WTC11 (cell line): Measurements from ENCODE around the gene BCL2L12. TPM values are rescaled to one million over a fixed set of nuclear protein-coding genes. Genes with fewer than 3 reads are reported as not detected.

Experiments used
- ATAC-seq: fragments of 200-7000 bp; cut with Tn5 transposase; 2 replicates; pipeline ENCODE4 v1.10.0; 2021; ENCODE audit warnings: mild to moderate bottlenecking, moderate library complexity
- CTCF ChIA-PET: fragments of 300-600 bp; sonication (Branson Sonifier 250); formaldehyde crosslinking; loops from one replicate; lab custom pipeline; 2021; ENCODE audit warnings: antibody characterized with exemption; lab: Charles Lee
- POLR2A ChIA-PET: fragments of 350-600 bp; sonication (Branson Sonifier 250); formaldehyde crosslinking; loops from one replicate; lab custom pipeline; 2021; ENCODE audit warnings: antibody characterized with exemption; lab: Charles Lee
- DNase-seq: peaks from one replicate; pipeline ENCODE4 v3.0.0; 2021; ENCODE audit warnings: low spot score
- H3K27ac Mint-ChIP-seq: 2 replicates; pipeline ENCODE4 v1.8.0; 2021; ENCODE audit warnings: mixed read lengths
- H3K27me3 Mint-ChIP-seq: 2 replicates; pipeline ENCODE4 v1.8.0; 2021; ENCODE audit warnings: low read depth, mild to moderate bottlenecking, moderate library complexity, mixed read lengths
- H3K36me3 Mint-ChIP-seq: 2 replicates; pipeline ENCODE4 v1.8.0; 2021; ENCODE audit warnings: mixed read lengths
- H3K4me1 Mint-ChIP-seq: 2 replicates; pipeline ENCODE4 v1.8.0; 2022; ENCODE audit warnings: mixed read lengths
- H3K4me3 Mint-ChIP-seq: 2 replicates; pipeline ENCODE4 v1.8.0; 2021; ENCODE audit warnings: mild to moderate bottlenecking, moderate library complexity, mixed read lengths
- H3K9me3 Mint-ChIP-seq: 2 replicates; pipeline ENCODE4 v1.8.0; 2021; ENCODE audit warnings: mixed read lengths
- E2F5 ChIP-seq: sonication (generic); formaldehyde crosslinking; IDR thresholded peaks from 2 replicates; pipeline ENCODE4 v1.8.1; 2022; ENCODE audit warnings: mild to moderate bottlenecking, moderate library complexity, missing genetic modification reagents
- ETV6 ChIP-seq: sonication (generic); formaldehyde crosslinking; IDR thresholded peaks from 2 replicates; pipeline ENCODE4 v1.8.1; 2022; ENCODE audit warnings: mild to moderate bottlenecking, missing genetic modification reagents
- GABPB1 ChIP-seq: sonication (generic); formaldehyde crosslinking; IDR thresholded peaks from 2 replicates; pipeline ENCODE4 v1.8.1; 2023; ENCODE audit warnings: mild to moderate bottlenecking, missing genetic modification reagents
- IRF1 ChIP-seq: sonication (generic); formaldehyde crosslinking; IDR thresholded peaks from 2 replicates; pipeline ENCODE4 v1.8.0; 2023; ENCODE audit warnings: missing genetic modification reagents
- MLX ChIP-seq: sonication (generic); formaldehyde crosslinking; IDR thresholded peaks from 2 replicates; pipeline ENCODE4 v1.8.1; 2023; ENCODE audit warnings: mild to moderate bottlenecking, missing genetic modification reagents, moderate library complexity
- NFATC4 ChIP-seq: fragments of 250-450 bp; sonication (Bioruptor Pico); IDR thresholded peaks from 2 replicates; pipeline ENCODE4 v1.9.0; 2021; ENCODE audit warnings: mild to moderate bottlenecking
- NR1H2 ChIP-seq: sonication (generic); formaldehyde crosslinking; IDR thresholded peaks from 2 replicates; pipeline ENCODE4 v1.9.0; 2021; ENCODE audit warnings: mild to moderate bottlenecking, moderate library complexity, missing genetic modification reagents
- PRDM15 ChIP-seq: sonication (generic); formaldehyde crosslinking; IDR thresholded peaks from 2 replicates; pipeline ENCODE4 v1.8.0; 2022; ENCODE audit warnings: missing genetic modification reagents
- SMAD3 ChIP-seq: sonication (generic); formaldehyde crosslinking; IDR thresholded peaks from 2 replicates; pipeline ENCODE4 v1.8.0; 2022; ENCODE audit warnings: missing genetic modification reagents, mild to moderate bottlenecking, borderline replicate concordance
- ZNF263 ChIP-seq: sonication (generic); formaldehyde crosslinking; IDR thresholded peaks from 2 replicates; pipeline ENCODE4 v1.8.1; 2022; ENCODE audit warnings: low read depth, mild to moderate bottlenecking, moderate library complexity, missing genetic modification reagents
- ZNF281 ChIP-seq: sonication (generic); formaldehyde crosslinking; IDR thresholded peaks from 2 replicates; pipeline ENCODE4 v1.8.0; 2023; ENCODE audit warnings: mild to moderate bottlenecking, missing genetic modification reagents
- total RNA-seq: library from RNA; stranded (reverse); gene quantifications from 3 replicates; pipeline ENCODE4 v1.2.3, GENCODE V29; 2021

Gene BCL2L12
- total RNA-seq, 1 experiment from 2014 or later, result 146 TPM

- POLR2A ChIA-PET, result no interaction called here
- Mint-ChIP-seq H3K36me3 (peaks cover 43% of the 10 kb centered on the region), H3K27me3 (no peaks in the 10 kb centered on the region; the same call in 1 of the 2 replicates), H3K9me3 (peaks cover 6% of the 10 kb centered on the region; the same call in 1 of the 2 replicates), H3K27ac (no peak overlapping the region), H3K4me1 (0 out of 2 replicates have a peak, but pooled peaks cover 4% of the 10 kb centered on the region), H3K4me3 (no peak overlapping the region; the same call in 1 of the 2 replicates)
- peak; percentile 89 for TF ChIP-seq PRDM15 (CRISPR knock-in tag)
- TF ChIP-seq GABPB1 (CRISPR knock-in tag), result no peak
- ATAC-seq (peak; percentile 98), DNase-seq (peak; percentile 93)
- CTCF ChIA-PET, result no interaction called here
Measured at GRCh38 chr19:49712397-49712859, 46.7 kb downstream of the BCL2L12 start.

- Mint-ChIP-seq H3K27ac (no peak overlapping the region), H3K36me3 (peaks cover 42% of the 10 kb centered on the region), H3K4me3 (no peak overlapping the region), H3K9me3 (peaks cover 6% of the 10 kb centered on the region; the same call in 1 of the 2 replicates), H3K27me3 (no peaks in the 10 kb centered on the region; the same call in 1 of the 2 replicates), H3K4me1 (0 out of 2 replicates have a peak, but pooled peaks cover 4% of the 10 kb centered on the region)
- ChIA-PET CTCF (interaction anchor here (1.9 kb wide), 1 partner anchor 38 kb away, joined by 8 read pairs; no protein-coding TSS in a partner anchor), POLR2A (interaction anchor here (0.7 kb wide), 1 partner anchor 976 kb away, joined by 4 read pairs; no protein-coding TSS in a partner anchor)
- ATAC-seq (no peak), DNase-seq (no peak)
- TF ChIP-seq PRDM15 (CRISPR knock-in tag) (0 out of 2 replicates have a peak, but pooled peaks have one; percentile 37), NFATC4 (no peak), NR1H2 (CRISPR knock-in tag) (0 out of 2 replicates have a peak, but pooled peaks have one; percentile 15), IRF1 (CRISPR knock-in tag) (no peak)
Measured at GRCh38 chr19:49713236-49713845, 47.6 kb downstream of the BCL2L12 start.

GRCh38 chr19:49716154-49716553, 50.4 kb downstream of the BCL2L12 start:
- Mint-ChIP-seq H3K4me1 (peaks cover 12% of the 10 kb centered on the region), H3K9me3 (peaks cover 6% of the 10 kb centered on the region; the same call in 1 of the 2 replicates), H3K4me3 (no peak overlapping the region), H3K36me3 (peaks cover 22% of the 10 kb centered on the region), H3K27me3 (no peaks in the 10 kb centered on the region; the same call in 1 of the 2 replicates), H3K27ac (no peak overlapping the region)
- ChIA-PET CTCF (interaction anchor here (2.3 to 2.7 kb wide), 3 partner anchors 64 to 97 kb away, joined by 7 to 13 read pairs (median 13); partner anchors contain the start of gene FUZ), POLR2A (interaction anchor here (0.6 kb wide), 1 partner anchor 51 kb away, joined by 5 read pairs; the partner anchor contains the start of gene AP2A1)
- no peak for ATAC-seq
- no peak for DNase-seq
- TF ChIP-seq PRDM15 (CRISPR knock-in tag) (no peak), ZNF281 (CRISPR knock-in tag) (no peak), ETV6 (CRISPR knock-in tag) (no peak), E2F5 (no peak), SMAD3 (no peak), MLX (no peak), ZNF263 (CRISPR knock-in tag) (no peak)
